Thyroid gland (tissue), 4 donors: ENCODE results near the gene WDFY4. TPM values are rescaled to one million over a fixed set of nuclear protein-coding genes. Genes with fewer than 3 reads are reported as not detected.

Source experiments
- DNase-seq, 2 donors: peaks; one replicate each; pipeline ENCODE4 v3.0.0-alpha.2; 2019
- H3K27ac ChIP-seq, 3 donors: fragments of 200-600 bp; sonication (generic); 1 replicate in 2 of 3; 2 replicates in 1 of 3; pipeline ENCODE4 v1.5.1; 2016 to 2019; ENCODE audit warnings: mild to moderate bottlenecking in 1 of 3, moderate library complexity in 1 of 3
- H3K27me3 ChIP-seq: fragments of 200-600 bp; sonication (generic); one replicate; pipeline ENCODE4 v1.5.1; 2019
- H3K36me3 ChIP-seq, 2 donors: fragments of 200-600 bp; sonication (generic); one replicate each; pipeline ENCODE4 v1.5.1; 2016 to 2019
- H3K4me1 ChIP-seq, 2 donors: fragments of 200-600 bp; sonication (generic); one replicate each; pipeline ENCODE4 v1.5.1; 2017 to 2019
- H3K4me3 ChIP-seq, 3 donors: fragments of 200-600 bp; sonication (generic); replicated peaks in 1 of 3; 1 replicate in 2 of 3; 2 replicates in 1 of 3; pipeline ENCODE4 v1.5.1; 2016; ENCODE audit warnings: mild to moderate bottlenecking in 1 of 3
- H3K9me3 ChIP-seq: fragments of 200-600 bp; sonication (generic); one replicate; pipeline ENCODE4 v1.5.1; 2017
- CTCF ChIP-seq, 6 experiments: fragments of 200-600 bp in 3 of 6; fragments of 450-650 bp in 3 of 6; sonication (generic) in 3 of 6; IDR thresholded peaks; one replicate each; pipeline ENCODE4 v1.5.1; 2016 to 2019; ENCODE audit warnings: antibody characterized with exemption in 6 of 6, mild to moderate bottlenecking in 2 of 6, inconsistent platforms in 1 of 6, moderate library complexity in 1 of 6
- POLR2A ChIP-seq, 2 donors: fragments of 450-650 bp; IDR thresholded peaks; one replicate each; pipeline ENCODE4 v1.6.1; 2017; ENCODE audit warnings: antibody characterized with exemption in 2 of 2, mild to moderate bottlenecking in 2 of 2, moderate library complexity in 1 of 2
- WGBS, 2 donors: methylation state at CpG; one replicate each; pipeline ENCODE4 v1.1.5; 2017; 5-methylcytosine and 5-hydroxymethylcytosine counted together
- intact Hi-C: fragments of 100-400 bp; cut with DNase I; formaldehyde crosslinking; loops from one replicate; pipeline ENCODE4 v1.15.1; 2023
- total RNA-seq, 4 donors: library from RNA; depleted of rRNA; stranded (reverse); fragments of >200 nt; gene quantifications; one replicate each; pipeline ENCODE4 v1.2.3, GENCODE V29; 2016

WDFY4 gene
- total RNA-seq, 4 donors from 2014 or later: 1.0 to 3.5 (median 1.2) TPM

DNA sequence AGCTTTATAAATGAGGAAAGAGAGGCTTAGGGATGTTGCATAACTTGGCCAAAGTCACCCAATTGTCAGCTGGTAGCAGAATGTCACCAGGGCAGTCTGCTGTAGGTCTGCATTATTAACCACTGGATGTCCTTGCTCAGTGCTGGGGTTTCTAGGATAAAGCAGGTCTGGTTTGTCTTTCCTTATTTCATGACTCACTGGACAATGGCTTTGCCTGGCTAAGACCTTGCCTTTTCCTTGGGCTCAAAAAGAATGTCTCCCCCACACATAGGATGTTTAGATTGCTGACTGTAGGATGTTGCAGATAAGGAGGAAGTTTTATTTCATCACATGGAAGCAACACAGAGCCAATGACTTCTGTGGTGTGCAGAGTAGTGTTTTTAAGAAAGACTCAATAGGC, 29.4 kb downstream of the WDFY4 start:
- no peak overlapping the region for H3K4me3 ChIP-seq
- H3K9me3 ChIP-seq: no peaks in the 10 kb centered on the region
- no peak for DNase-seq
- intact Hi-C loops: no loop called here
- no peak for TF ChIP-seq POLR2A (IDR thresholded peaks at IDR 0.05)
- TF ChIP-seq CTCF (IDR thresholded peaks at IDR 0.05): no peak
- no peaks in the 10 kb centered on the region for H3K36me3 ChIP-seq
- no peaks in the 10 kb centered on the region for H3K27me3 ChIP-seq
- H3K27ac ChIP-seq: no peak overlapping the region
- H3K4me1 ChIP-seq: no peaks in the 10 kb centered on the region

GRCh38 chr10:48716416-48716815, 31.7 kb downstream of the WDFY4 start:
- Histone ChIP-seq H3K27me3 (no peaks in the 10 kb centered on the region), H3K27ac (no peak overlapping the region), H3K4me1 (no peaks in the 10 kb centered on the region), H3K9me3 (no peaks in the 10 kb centered on the region), H3K4me3 (no peak overlapping the region), H3K36me3 (no peaks in the 10 kb centered on the region)
- TF ChIP-seq CTCF (IDR thresholded peaks at IDR 0.05): no peak
- TF ChIP-seq POLR2A (IDR thresholded peaks at IDR 0.05): no peak
- intact Hi-C loops: no loop called here
- WGBS, 2 donors: 60 to 62% methylated on average over 4 of the region's 4 CpGs
- DNase-seq: no peak

- no peak for DNase-seq
- WGBS, 2 donors: 72 to 73% methylated on average over 3 to 5 of the region's 5 CpGs
- H3K36me3 ChIP-seq: no peaks in the 10 kb centered on the region
- intact Hi-C loops: no loop called here
- no peaks in the 10 kb centered on the region for H3K4me1 ChIP-seq
- no peaks in the 10 kb centered on the region for H3K9me3 ChIP-seq
- no peak for TF ChIP-seq POLR2A (IDR thresholded peaks at IDR 0.05)
- TF ChIP-seq CTCF (IDR thresholded peaks at IDR 0.05): no peak
- H3K27me3 ChIP-seq: no peaks in the 10 kb centered on the region
- no peak overlapping the region for H3K4me3 ChIP-seq
- H3K27ac ChIP-seq: no peak overlapping the region
Measured at GRCh38 chr10:48720611-48721010, 35.9 kb downstream of the WDFY4 start.

DNA sequence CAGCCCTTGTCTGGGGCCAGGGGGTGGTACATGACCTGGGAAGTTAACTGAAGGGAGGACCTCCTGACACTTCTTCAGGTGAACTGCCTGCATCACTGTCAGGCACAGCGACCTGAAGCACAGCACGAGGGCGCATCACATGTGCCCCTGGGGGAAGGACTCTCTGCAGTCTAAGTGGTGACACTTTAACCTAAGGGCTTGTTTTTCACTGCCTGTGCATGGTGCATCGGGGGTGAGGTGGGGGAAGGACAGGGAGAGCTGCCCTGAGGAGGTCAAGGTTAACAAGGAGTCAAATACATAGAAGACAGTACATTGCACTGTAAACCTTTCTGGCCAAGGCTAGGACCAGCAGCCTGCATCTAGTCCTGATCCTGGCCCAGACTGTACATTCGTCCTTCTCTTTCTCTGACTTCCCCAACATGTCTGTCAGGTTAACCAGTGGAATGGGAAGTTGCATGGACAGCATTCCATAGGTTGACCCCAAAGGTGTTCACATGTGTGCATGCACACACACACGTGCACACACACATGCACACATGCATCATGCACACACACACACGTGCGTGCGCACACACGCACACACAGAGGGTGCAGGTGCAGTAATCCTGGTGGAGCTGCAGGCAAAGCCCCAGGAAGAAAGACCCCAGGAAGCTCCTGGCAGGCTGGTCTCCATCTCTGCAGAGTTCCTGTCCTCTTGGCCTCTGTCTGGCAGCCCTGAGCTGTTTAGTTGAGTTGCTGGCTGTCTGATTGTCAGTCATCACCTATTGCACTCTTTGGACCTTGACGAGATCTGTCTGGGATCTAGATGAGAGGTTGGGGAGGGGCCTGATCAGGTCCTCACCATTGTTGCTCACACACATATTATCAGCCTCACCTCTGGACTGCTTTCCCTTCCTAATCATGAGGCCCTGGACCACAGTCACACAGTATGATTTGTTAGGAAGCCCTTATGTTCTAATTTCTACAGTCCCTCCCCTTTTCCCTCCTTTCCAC, 37.8 kb downstream of the WDFY4 start:
- no peaks in the 10 kb centered on the region for H3K9me3 ChIP-seq
- H3K4me3 ChIP-seq: no peak overlapping the region
- no peaks in the 10 kb centered on the region for H3K27me3 ChIP-seq
- TF ChIP-seq POLR2A (IDR thresholded peaks at IDR 0.05): no peak
- TF ChIP-seq CTCF (IDR thresholded peaks at IDR 0.05): no peak
- intact Hi-C loops: no loop called here
- no peak for DNase-seq
- H3K27ac ChIP-seq: no peak overlapping the region
- no peaks in the 10 kb centered on the region for H3K36me3 ChIP-seq
- no peaks in the 10 kb centered on the region for H3K4me1 ChIP-seq
- 76 to 81% methylated on average over 8 to 11 of the region's 11 CpGs for WGBS, 2 donors

GRCh38 chr10:48724127-48724526, 39.5 kb downstream of the WDFY4 start:
- DNase-seq: no peak
- Histone ChIP-seq H3K4me3 (no peak overlapping the region), H3K27me3 (no peaks in the 10 kb centered on the region), H3K27ac (no peak overlapping the region), H3K4me1 (no peaks in the 10 kb centered on the region), H3K9me3 (no peaks in the 10 kb centered on the region), H3K36me3 (no peaks in the 10 kb centered on the region)
- intact Hi-C loops: no loop called here
- no peak for TF ChIP-seq CTCF (IDR thresholded peaks at IDR 0.05)
- no peak for TF ChIP-seq POLR2A (IDR thresholded peaks at IDR 0.05)
- WGBS, 2 donors: 67 to 71% methylated on average over 7 of the region's 7 CpGs
